H9 (cell line): ENCODE measurements around the gene GLB1L2. TPM values are rescaled to one million over a fixed set of nuclear protein-coding genes. Genes with fewer than 3 reads are reported as not detected.

Experiments used
- DNase-seq: peaks from one replicate; pipeline ENCODE4 v3.0.0-alpha.2; 2017
- H2AFZ ChIP-seq: one replicate; pipeline ENCODE4 v1.6.1; 2013; ENCODE audit warnings: mild to moderate bottlenecking, low read length, control low read depth, moderate library complexity
- H2AK5ac ChIP-seq: 2 replicates; pipeline ENCODE4 v1.6.1; 2013; ENCODE audit warnings: low read length, control low read depth, mixed read lengths; ENCODE audit not compliant: insufficient read length
- H2BK120ac ChIP-seq: one replicate; pipeline ENCODE4 v1.6.1; 2013; ENCODE audit warnings: low read depth, mild to moderate bottlenecking, low read length, control low read depth, inconsistent platforms; ENCODE audit not compliant: poor library complexity, severe bottlenecking
- H2BK12ac ChIP-seq: 2 replicates; pipeline ENCODE4 v1.6.1; 2013; ENCODE audit warnings: low read length, control low read depth, mixed read lengths, low read depth; ENCODE audit not compliant: insufficient read length
- H2BK15ac ChIP-seq: 2 replicates; pipeline ENCODE4 v1.6.1; 2013; ENCODE audit warnings: low read depth, low read length, control low read depth
- H2BK20ac ChIP-seq: one replicate; pipeline ENCODE4 v1.6.1; 2013; ENCODE audit warnings: low read depth, mild to moderate bottlenecking, low read length, control low read depth, inconsistent platforms; ENCODE audit not compliant: poor library complexity, severe bottlenecking
- H2BK5ac ChIP-seq: 2 replicates; pipeline ENCODE4 v1.6.1; 2013; ENCODE audit warnings: low read length, control low read depth, mixed read lengths; ENCODE audit not compliant: insufficient read length
- H3K14ac ChIP-seq: 2 replicates; pipeline ENCODE4 v1.6.1; 2013; ENCODE audit warnings: low read length, control low read depth; ENCODE audit not compliant: insufficient read depth
- H3K18ac ChIP-seq: 2 replicates; pipeline ENCODE4 v1.6.1; 2013; ENCODE audit warnings: low read depth, mild to moderate bottlenecking, mixed read lengths, low read length, control low read depth; ENCODE audit not compliant: insufficient read length
- H3K23ac ChIP-seq: 2 replicates; pipeline ENCODE4 v1.6.1; 2013; ENCODE audit warnings: low read length, control low read depth, mixed read lengths, low read depth; ENCODE audit not compliant: insufficient read length
- H3K23me2 ChIP-seq: 2 replicates; pipeline ENCODE4 v1.6.1; 2013; ENCODE audit warnings: low read depth, mild to moderate bottlenecking, mixed read lengths, low read length, control low read depth; ENCODE audit not compliant: insufficient read length, poor library complexity, severe bottlenecking
- H3K27ac ChIP-seq: 2 replicates; pipeline ENCODE4 v1.5.1; 2013; ENCODE audit warnings: low read length, control low read depth, mixed read lengths, low read depth; ENCODE audit not compliant: insufficient read length
- H3K27me3 ChIP-seq: 2 replicates; pipeline ENCODE4 v1.6.1; 2013; ENCODE audit warnings: low read length, control low read depth, inconsistent platforms; ENCODE audit not compliant: insufficient read depth
- H3K4ac ChIP-seq: 2 replicates; pipeline ENCODE4 v1.6.1; 2013; ENCODE audit warnings: low read depth, mild to moderate bottlenecking, control low read depth, inconsistent platforms, low read length, moderate library complexity
- H3K4me1 ChIP-seq: 2 replicates; pipeline ENCODE4 v1.6.1; 2013; ENCODE audit warnings: low read length, control low read depth, inconsistent platforms; ENCODE audit not compliant: insufficient read depth
- H3K4me2 ChIP-seq: 2 replicates; pipeline ENCODE4 v1.6.1; 2013; ENCODE audit warnings: low read length, control low read depth, mixed read lengths; ENCODE audit not compliant: insufficient read length, insufficient read depth
- H3K56ac ChIP-seq: 2 replicates; pipeline ENCODE4 v1.6.1; 2013; ENCODE audit warnings: low read depth, mild to moderate bottlenecking, mixed read lengths, low read length, control low read depth; ENCODE audit not compliant: insufficient read length
- H3K79me1 ChIP-seq: 2 replicates; pipeline ENCODE4 v1.6.1; 2013; ENCODE audit warnings: low read depth, mild to moderate bottlenecking, moderate library complexity, low read length, control low read depth, inconsistent platforms; ENCODE audit not compliant: insufficient read depth, poor library complexity, severe bottlenecking
- H3K79me2 ChIP-seq: 2 replicates; pipeline ENCODE4 v1.6.1; 2013; ENCODE audit warnings: low read length, control low read depth, inconsistent platforms; ENCODE audit not compliant: insufficient read depth
- H3K9ac ChIP-seq: 2 replicates; pipeline ENCODE4 v1.6.1; 2013; ENCODE audit warnings: low read length, control low read depth, mixed read lengths; ENCODE audit not compliant: insufficient read length; ENCODE audit errors: extremely low read depth
- H3K9me3 ChIP-seq: one replicate; pipeline ENCODE4 v1.6.1; 2013; ENCODE audit warnings: low read depth, low read length, inconsistent platforms; ENCODE audit not compliant: control insufficient read depth
- H3T11ph ChIP-seq: one replicate; pipeline ENCODE4 v1.6.1; 2013; ENCODE audit warnings: mild to moderate bottlenecking, low read length, control low read depth, inconsistent platforms
- H4K20me1 ChIP-seq: one replicate; pipeline ENCODE4 v1.6.1; 2013; ENCODE audit not compliant: control insufficient read depth, insufficient read length, insufficient read depth
- H4K5ac ChIP-seq: 2 replicates; pipeline ENCODE4 v1.6.1; 2013; ENCODE audit warnings: low read depth, mild to moderate bottlenecking, mixed read lengths, low read length, control low read depth; ENCODE audit not compliant: insufficient read length
- H4K8ac ChIP-seq: replicated peaks from 2 replicates; pipeline ENCODE4 v1.6.1; 2013; ENCODE audit warnings: low read length, control low read depth, mixed read lengths, low read depth; ENCODE audit not compliant: insufficient read length
- H4K91ac ChIP-seq: 2 replicates; pipeline ENCODE4 v1.6.1; 2013; ENCODE audit warnings: low read depth, mild to moderate bottlenecking, moderate library complexity, mixed read lengths, low read length, control low read depth; ENCODE audit not compliant: insufficient read length
- H3K27ac Mint-ChIP-seq, 3 experiments: 2 replicates in 2 of 3; 3 replicates in 1 of 3; pipeline ENCODE4 v1.8.0; 2020 to 2021; ENCODE audit warnings: mixed read lengths in 3 of 3, mild to moderate bottlenecking in 1 of 3, moderate library complexity in 1 of 3
- H3K27me3 Mint-ChIP-seq: 2 replicates; pipeline ENCODE4 v1.8.0; 2021; ENCODE audit warnings: low read depth, mild to moderate bottlenecking, moderate library complexity, mixed read lengths
- H3K36me3 Mint-ChIP-seq, 3 experiments: 2 replicates in 2 of 3; 3 replicates in 1 of 3; pipeline ENCODE4 v1.8.0; 2020 to 2021; ENCODE audit warnings: low read depth in 3 of 3, mixed read lengths in 3 of 3; ENCODE audit not compliant: insufficient read depth in 1 of 3
- H3K4me1 Mint-ChIP-seq, 2 experiments: 2 replicates each; pipeline ENCODE4 v1.8.0; 2020; ENCODE audit warnings: mixed read lengths in 2 of 2
- H3K4me3 Mint-ChIP-seq, 2 experiments: 2 replicates in 1 of 2; 3 replicates in 1 of 2; pipeline ENCODE4 v1.8.0; 2020 to 2021; ENCODE audit warnings: mild to moderate bottlenecking in 2 of 2, mixed read lengths in 2 of 2, moderate library complexity in 1 of 2
- H3K9me3 Mint-ChIP-seq, 2 experiments: 2 replicates in 1 of 2; 3 replicates in 1 of 2; pipeline ENCODE4 v1.8.0; 2020; ENCODE audit warnings: mild to moderate bottlenecking in 2 of 2, mixed read lengths in 2 of 2, moderate library complexity in 1 of 2
- WGBS: extraction: QIAGEN DNeasy Blood & Tissue Kit; methylation state at CpG from one replicate; pipeline ENCODE4 v1.1.7; 2013; ENCODE audit warnings: missing lambda C conversion rate, low lambda C conversion rate, mixed read lengths; ENCODE audit not compliant: insufficient read length; ENCODE audit errors: extremely low coverage; 5-methylcytosine and 5-hydroxymethylcytosine counted together
- total RNA-seq: library from RNA; stranded (reverse); gene quantifications from 2 replicates; pipeline ENCODE4 v1.2.1, GENCODE V29; 2021
- TF ChIP-seq, protein P1 (sequence below): fragments of 200-600 bp; sonication (generic); conservative IDR thresholded peaks from 3 replicates; pipeline ENCODE4 v1.8.0; 2021; ENCODE audit warnings: antibody characterized with exemption, mild to moderate bottlenecking

Gene GLB1L2
- total RNA-seq, 1 experiment from 2014 or later: 2.4 TPM

DNA sequence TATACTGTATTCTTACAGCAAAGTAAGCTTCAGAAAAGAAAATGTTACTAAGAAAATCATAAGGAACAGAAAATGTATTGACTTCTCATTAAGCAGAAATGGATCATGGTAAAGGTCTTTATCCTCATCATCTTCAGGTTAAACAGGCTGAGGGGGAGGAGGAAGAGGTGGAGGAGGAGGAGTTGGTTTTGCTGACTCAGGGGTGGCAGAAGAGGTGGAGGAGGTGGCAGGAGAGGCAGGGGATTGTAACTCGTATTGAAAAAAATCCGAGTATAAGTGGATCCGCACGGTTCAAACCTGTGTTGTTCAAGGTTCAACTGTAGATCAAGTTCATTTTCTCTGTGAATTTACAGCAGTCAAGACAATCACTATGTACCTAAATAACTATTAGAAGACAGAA, 42.6 kb upstream of the GLB1L2 start:
- no peak overlapping the region for H2BK5ac ChIP-seq
- no peaks in the 10 kb centered on the region for H3K27me3 Mint-ChIP-seq
- no peak overlapping the region for H4K8ac ChIP-seq
- H3K9me3 ChIP-seq: no peaks in the 10 kb centered on the region
- no peak overlapping the region for H3K9ac ChIP-seq
- TF ChIP-seq, protein P1, sequence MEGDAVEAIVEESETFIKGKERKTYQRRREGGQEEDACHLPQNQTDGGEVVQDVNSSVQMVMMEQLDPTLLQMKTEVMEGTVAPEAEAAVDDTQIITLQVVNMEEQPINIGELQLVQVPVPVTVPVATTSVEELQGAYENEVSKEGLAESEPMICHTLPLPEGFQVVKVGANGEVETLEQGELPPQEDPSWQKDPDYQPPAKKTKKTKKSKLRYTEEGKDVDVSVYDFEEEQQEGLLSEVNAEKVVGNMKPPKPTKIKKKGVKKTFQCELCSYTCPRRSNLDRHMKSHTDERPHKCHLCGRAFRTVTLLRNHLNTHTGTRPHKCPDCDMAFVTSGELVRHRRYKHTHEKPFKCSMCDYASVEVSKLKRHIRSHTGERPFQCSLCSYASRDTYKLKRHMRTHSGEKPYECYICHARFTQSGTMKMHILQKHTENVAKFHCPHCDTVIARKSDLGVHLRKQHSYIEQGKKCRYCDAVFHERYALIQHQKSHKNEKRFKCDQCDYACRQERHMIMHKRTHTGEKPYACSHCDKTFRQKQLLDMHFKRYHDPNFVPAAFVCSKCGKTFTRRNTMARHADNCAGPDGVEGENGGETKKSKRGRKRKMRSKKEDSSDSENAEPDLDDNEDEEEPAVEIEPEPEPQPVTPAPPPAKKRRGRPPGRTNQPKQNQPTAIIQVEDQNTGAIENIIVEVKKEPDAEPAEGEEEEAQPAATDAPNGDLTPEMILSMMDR: no peak
- H4K20me1 ChIP-seq: no peaks in the 10 kb centered on the region
- no peaks in the 10 kb centered on the region for H3K4me1 ChIP-seq
- peaks cover 12 to 14% of the 10 kb centered on the region in 2 experiments for H3K4me1 Mint-ChIP-seq
- H3K4me3 Mint-ChIP-seq: no peak overlapping the region; a peak in 1 of 5 replicates
- H3K18ac ChIP-seq: no peak overlapping the region
- H3K9me3 Mint-ChIP-seq: no peaks in the 10 kb centered on the region; a peak in 1 of 5 replicates
- no peak overlapping the region for H2BK120ac ChIP-seq
- H4K91ac ChIP-seq: no peak overlapping the region
- no peak overlapping the region for H3T11ph ChIP-seq
- no peak overlapping the region for H2AFZ ChIP-seq
- peak overlapping the region in 2 of 3 experiments; percentile 6 to 15; a peak in 2 of 7 replicates for H3K27ac Mint-ChIP-seq
- H3K36me3 Mint-ChIP-seq: peaks cover 14 to 42% (median 30%) of the 10 kb centered on the region in 3 experiments
- H3K4ac ChIP-seq: no peak overlapping the region
- no peak overlapping the region for H3K56ac ChIP-seq
- no peak overlapping the region for H3K4me2 ChIP-seq
- H2BK15ac ChIP-seq: no peak overlapping the region
- no peak overlapping the region for H3K27ac ChIP-seq
- H4K5ac ChIP-seq: no peak overlapping the region
- no peak overlapping the region for H2AK5ac ChIP-seq
- H3K23me2 ChIP-seq: no peaks in the 10 kb centered on the region
- no peaks in the 10 kb centered on the region for H3K27me3 ChIP-seq
- no peak overlapping the region for H2BK12ac ChIP-seq
- no peak for DNase-seq
- no peak overlapping the region for H3K14ac ChIP-seq
- no peak overlapping the region for H3K23ac ChIP-seq
- no peaks in the 10 kb centered on the region for H3K79me2 ChIP-seq
- no peak overlapping the region for H2BK20ac ChIP-seq
- whole genome bisulfite sequencing: no CpG with 5 or more reads among the region's 4 CpGs
- H3K79me1 ChIP-seq: no peaks in the 10 kb centered on the region
